K562 (cell line): Measurements from ENCODE around the gene B3GALT6. TPM values are rescaled to one million over a fixed set of nuclear protein-coding genes. Genes with fewer than 3 reads are reported as not detected.

Source experiments
- ATAC-seq: fragments of 200-7000 bp; cut with Tn5 transposase; 3 replicates; pipeline ENCODE4 v1.9.1; 2020; ENCODE audit warnings: moderate library complexity
- BruUV-seq: library from RNA; stranded (reverse); fragments of 400-500 nt; replicated peaks from 2 replicates; lab custom pipeline; 2021; lab: Mats Ljungman, UMichigan
- CTCF ChIA-PET: fragments of 300-600 bp; formaldehyde crosslinking; extraction: SDS; loops from one replicate; lab custom pipeline; 2021; ENCODE audit warnings: low intra/inter-chr PET ratio; lab: Yijun Ruan, JAX
- POLR2A ChIA-PET: fragments of 300-600, 350-650 bp; sonication (Branson Sonifier 250); formaldehyde crosslinking; extraction: SDS; loops from one replicate; lab custom pipeline; 2021; ENCODE audit warnings: antibody characterized with exemption, inconsistent platforms; lab: Yijun Ruan, JAX
- DNase-seq, 4 experiments: peaks; one replicate each; pipeline versions ENCODE4 v3.0.0 to v3.0.0-alpha.2; 2011 to 2018; ENCODE audit warnings: low spot score in 3 of 4, mixed read lengths in 3 of 4; ENCODE audit errors: extremely low read depth in 1 of 4
- FAIRE-seq: peaks from 2 replicates; lab custom pipeline; 2011; peaks lifted over from hg19 to GRCh38; lab: Jason Lieb, UNC
- H2AFZ ChIP-seq: 2 replicates; pipeline ENCODE4 v1.6.0; 2011; ENCODE audit warnings: low read depth, low read length, control low read depth, inconsistent platforms
- H3K27ac ChIP-seq: fragments of 200-600 bp; 3 replicates; pipeline ENCODE4 v1.8.0; 2011; ENCODE audit warnings: low read depth, mild to moderate bottlenecking, control low read depth, inconsistent platforms, low read length, moderate library complexity, mixed read lengths; ENCODE audit errors: extremely low read depth
- H3K27me3 ChIP-seq, 2 experiments: fragments of 300-600 bp in 1 of 2; 2 replicates in 1 of 2; 3 replicates in 1 of 2; pipeline versions ENCODE4 v1.6.0 to v1.8.0; 2011; ENCODE audit warnings: inconsistent platforms in 2 of 2, low read length in 2 of 2, mild to moderate bottlenecking in 1 of 2, mixed read lengths in 1 of 2, moderate library complexity in 1 of 2; ENCODE audit not compliant: control insufficient read depth in 2 of 2, insufficient read depth in 2 of 2
- H3K36me3 ChIP-seq: fragments of 300-600 bp; 3 replicates; pipeline ENCODE4 v1.8.0; 2011; ENCODE audit warnings: mild to moderate bottlenecking, low read length, inconsistent platforms; ENCODE audit not compliant: control insufficient read depth, insufficient read depth
- H3K4me1 ChIP-seq, 2 experiments: fragments of 200-600 bp in 1 of 2; replicated peaks in 1 of 2; 2 replicates in 1 of 2; 3 replicates in 1 of 2; pipeline versions ENCODE4 v1.5.1 to v1.8.0; 2011; ENCODE audit warnings: inconsistent platforms in 2 of 2, low read length in 2 of 2, mild to moderate bottlenecking in 1 of 2, mixed read lengths in 1 of 2, moderate library complexity in 1 of 2; ENCODE audit not compliant: control insufficient read depth in 2 of 2, insufficient read depth in 2 of 2
- H3K4me2 ChIP-seq: 2 replicates; pipeline ENCODE4 v1.6.1; 2011; ENCODE audit warnings: low read length, control low read depth, inconsistent platforms, mixed read lengths; ENCODE audit not compliant: insufficient read depth
- H3K4me3 ChIP-seq: fragments of 200-600 bp; sonication (generic), shearing (Covaris generic); 2 replicates; pipeline ENCODE4 v1.5.1; 2016; ENCODE audit warnings: control low read depth, inconsistent platforms
- H3K79me2 ChIP-seq: fragments of 200-600 bp; 3 replicates; pipeline ENCODE4 v1.8.0; 2011; ENCODE audit warnings: low read length, inconsistent platforms; ENCODE audit not compliant: control insufficient read depth, insufficient read depth
- H3K9ac ChIP-seq, 2 experiments: 2 replicates each; pipeline versions ENCODE4 v1.6.0 to v1.6.1; 2011; ENCODE audit warnings: low read depth in 2 of 2, low read length in 2 of 2, control low read depth in 1 of 2, inconsistent platforms in 1 of 2, mild to moderate bottlenecking in 1 of 2, mixed read lengths in 1 of 2; ENCODE audit not compliant: insufficient read depth in 1 of 2
- H3K9me1 ChIP-seq: one replicate; pipeline ENCODE4 v1.6.0; 2011; ENCODE audit warnings: inconsistent platforms, mild to moderate bottlenecking, low read length, moderate library complexity; ENCODE audit not compliant: control insufficient read depth, insufficient read depth
- H3K9me3 ChIP-seq: replicated peaks from 2 replicates; pipeline ENCODE4 v1.5.1; 2011; ENCODE audit warnings: low read depth, low read length, inconsistent platforms; ENCODE audit not compliant: control insufficient read depth, insufficient read depth
- H4K20me1 ChIP-seq: replicated peaks from 2 replicates; pipeline ENCODE4 v1.6.1; 2011; ENCODE audit warnings: low read length, inconsistent platforms, mixed read lengths; ENCODE audit not compliant: control insufficient read depth, insufficient read depth
- ADNP ChIP-seq: fragments of 200-800 bp; sonication (Bioruptor generic); IDR thresholded peaks from 2 replicates; pipeline ENCODE4 v1.6.1; 2016; ENCODE audit warnings: missing genetic modification characterization, missing compliant biosample characterization
- E2F3 ChIP-seq: fragments of 250-450 bp; sonication (Bioruptor Pico); IDR thresholded peaks from 2 replicates; pipeline ENCODE4 v1.4.0; 2020; ENCODE audit warnings: mild to moderate bottlenecking
- ETV6 ChIP-seq, 3 experiments: fragments of 150-350 bp in 1 of 3; sonication (generic) in 1 of 3; formaldehyde crosslinking in 1 of 3; IDR thresholded peaks; 2 replicates each; pipeline versions ENCODE4 v1.6.1 to v1.8.0; 2014 to 2022; ENCODE audit warnings: borderline replicate concordance in 2 of 3, low read depth in 2 of 3, antibody characterized with exemption in 1 of 3, low read length in 1 of 3, mild to moderate bottlenecking in 1 of 3, missing genetic modification reagents in 1 of 3
- HMGXB4 ChIP-seq: sonication (generic); formaldehyde crosslinking; IDR thresholded peaks from 2 replicates; pipeline ENCODE4 v1.8.1; 2023; ENCODE audit warnings: mild to moderate bottlenecking, missing genetic modification reagents
- HNRNPH1 ChIP-seq: fragments of 200-400 bp; formaldehyde crosslinking; optimal IDR thresholded peaks from 2 replicates; pipeline ENCODE3; 2017; ENCODE audit warnings: low read depth, mild to moderate bottlenecking, low read length, moderate library complexity
- KDM4B ChIP-seq, 2 experiments: fragments of 450-650 bp in 1 of 2; sonication (generic) in 1 of 2; IDR thresholded peaks; 2 replicates each; pipeline ENCODE4 v1.6.1; 2016 to 2017; ENCODE audit warnings: borderline replicate concordance in 2 of 2, antibody characterized with exemption in 1 of 2, low read depth in 1 of 2, mild to moderate bottlenecking in 1 of 2
- L3MBTL2 ChIP-seq: fragments of 450-650 bp; IDR thresholded peaks from 2 replicates; pipeline ENCODE4 v1.6.1; 2016; ENCODE audit warnings: mild to moderate bottlenecking, moderate library complexity
- MAZ ChIP-seq, 2 experiments: fragments of 450-650 bp in 1 of 2; sonication (generic) in 1 of 2; formaldehyde crosslinking; IDR thresholded peaks in 1 of 2; conservative IDR thresholded peaks in 1 of 2; 2 replicates each; pipeline versions ENCODE4 v1.4.0 to v1.5.0; 2020; ENCODE audit warnings: mild to moderate bottlenecking in 1 of 2, missing genetic modification reagents in 1 of 2
- MEIS2 ChIP-seq: fragments of 450-650 bp; IDR thresholded peaks from 2 replicates; pipeline ENCODE4 v1.6.1; 2014; ENCODE audit warnings: mild to moderate bottlenecking; ENCODE audit not compliant: partially characterized antibody
- MTA2 ChIP-seq: fragments of 450-650 bp; IDR thresholded peaks from 2 replicates; pipeline ENCODE4 v1.6.1; 2016; ENCODE audit warnings: low read depth
- NCOA2 ChIP-seq, 2 experiments: fragments of 450-650 bp; IDR thresholded peaks; 2 replicates each; pipeline ENCODE4 v1.6.1; 2018; ENCODE audit warnings: mild to moderate bottlenecking in 2 of 2, moderate library complexity in 1 of 2; ENCODE audit not compliant: partially characterized antibody in 2 of 2
- RBM14 ChIP-seq: fragments of 200-400 bp; formaldehyde crosslinking; IDR thresholded peaks from 2 replicates; pipeline ENCODE4 v1.6.1; 2018; ENCODE audit warnings: low read depth, mild to moderate bottlenecking, low read length, moderate library complexity, borderline replicate concordance; ENCODE audit not compliant: insufficient read depth
- SNIP1 ChIP-seq: fragments of 450-650 bp; IDR thresholded peaks from 2 replicates; pipeline ENCODE4 v1.7.1; 2017; ENCODE audit warnings: low read depth, mild to moderate bottlenecking
- SRSF3 ChIP-seq: fragments of 200-400 bp; formaldehyde crosslinking; IDR thresholded peaks from 2 replicates; pipeline ENCODE4 v1.6.1; 2016; ENCODE audit warnings: mild to moderate bottlenecking, low read length, moderate library complexity; ENCODE audit not compliant: insufficient read depth
- TCFL5 ChIP-seq: fragments of 250-450 bp; sonication (Bioruptor Pico); conservative IDR thresholded peaks from 2 replicates; pipeline ENCODE4 v1.6.1; 2021; ENCODE audit warnings: mild to moderate bottlenecking, moderate library complexity, matching md5 sums
- TEAD2 ChIP-seq: fragments of 450-650 bp; IDR thresholded peaks from 2 replicates; pipeline ENCODE4 v1.6.1; 2016; ENCODE audit warnings: missing genetic modification characterization, control low read depth, missing compliant biosample characterization
- ZFP1 ChIP-seq: fragments of 450-650 bp; formaldehyde crosslinking; IDR thresholded peaks from 2 replicates; pipeline ENCODE4 v1.4.0; 2020; ENCODE audit warnings: mild to moderate bottlenecking, mixed read lengths
- ZFP91 ChIP-seq: sonication (generic); formaldehyde crosslinking; IDR thresholded peaks from 2 replicates; pipeline ENCODE4 v1.8.0; 2022; ENCODE audit warnings: mild to moderate bottlenecking, missing genetic modification reagents
- WGBS: fragments of 100-300 bp; shearing (Covaris generic); methylation state at CpG from one replicate; pipeline ENCODE4 v1.1.6; 2016; ENCODE audit warnings: low coverage, mixed read lengths; ENCODE audit not compliant: insufficient coverage; ENCODE audit errors: missing lambda C conversion rate; 5-methylcytosine and 5-hydroxymethylcytosine counted together
- in situ Hi-C: fragments of 300-500 bp; cut with MboI; formaldehyde crosslinking; loops from 4 replicates; pipeline ENCODE4 v1.15.0; 2018; ENCODE audit warnings: inconsistent platforms, mixed read lengths
- intact Hi-C: fragments of 100-400 bp; cut with micrococcal nuclease; formaldehyde crosslinking; loops from 2 replicates; pipeline ENCODE4 v1.14.2; 2022
- polyA plus RNA-seq, 8 experiments: library from polyadenylated mRNA; depleted of rRNA in 4 of 8; stranded (reverse) in 5 of 8; unstranded in 3 of 8; fragments of >200 nt; fragmentation: Nextera tagmentation in 2 of 8; fragmentation: Illumina TruSeq in 1 of 8; extraction: Ambion mirVana in 2 of 8; extraction: Trizol in 1 of 8; gene quantifications; 2 replicates each; pipeline versions ENCODE4 v1.2.1 to v1.2.3, GENCODE V29; 2011 to 2014; ENCODE audit warnings: inconsistent platforms in 1 of 8, missing spikeins in 1 of 8
- total RNA-seq, 7 experiments: library from RNA; depleted of rRNA in 6 of 7; stranded (reverse); fragments of >200 nt in 6 of 7; fragmentation: Illumina TruSeq in 2 of 7; extraction: Trizol in 2 of 7; gene quantifications; 2 replicates each; pipeline versions ENCODE4 v1.2.1 to v1.2.3, GENCODE V29; 2011 to 2021; ENCODE audit warnings: low replicate concordance in 1 of 7

B3GALT6 gene
- total and polyA plus RNA-seq, 9 of the 15 experiments (the other 6 are each of a cell fraction or from before 2014, with no cell fraction given): 0.68 to 29.8 (median 9.9) TPM

GRCh38 chr1:1196431-1197187 is 35.4 kb upstream of the B3GALT6 start:
- 19% methylated on average over 13 of the region's 13 CpGs for WGBS
- DNase-seq (peak in 1 of 4 experiments; percentile 6), FAIRE-seq (no peak), ATAC-seq (no peak)
- Histone ChIP-seq H4K20me1 (no peaks in the 10 kb centered on the region), H3K9ac (no peak overlapping the region), H3K27me3 (no peaks in the 10 kb centered on the region; a peak in 2 of 5 replicates), H3K4me2 (no peak overlapping the region), H2AFZ (no peak overlapping the region), H3K9me3 (peaks cover 6% of the 10 kb centered on the region; the same call in 1 of the 2 replicates), H3K4me1 (peaks cover 0 to 48% of the 10 kb centered on the region in 2 experiments; a peak in 3 of 5 replicates), H3K36me3 (no peaks in the 10 kb centered on the region), H3K4me3 (no peak overlapping the region), H3K9me1 (no peaks in the 10 kb centered on the region), H3K27ac (no peak overlapping the region), H3K79me2 (no peaks in the 10 kb centered on the region)
- intact Hi-C loops (no loop called here), in situ Hi-C loops (no loop called here)
- CTCF ChIA-PET: no interaction called here
- TF ChIP-seq ETV6 (IDR thresholded peaks at IDR 0.05; ENCODE audit: borderline replicate concordance in 1 of 2, low read depth in 2 of 2, low read length in 1 of 2) (no peak), ETV6 (CRISPR knock-in tag; IDR thresholded peaks at IDR 0.05; ENCODE audit: borderline replicate concordance) (no peak), E2F3 (no peak), TCFL5 (no peak), KDM4B (IDR thresholded peaks at IDR 0.05; ENCODE audit: borderline replicate concordance in 2 of 2, low read depth in 1 of 2) (no peak), HMGXB4 (CRISPR knock-in tag) (no peak), ADNP (tag) (no peak), TEAD2 (tag) (no peak), ZFP91 (CRISPR knock-in tag) (no peak), L3MBTL2 (no peak), HNRNPH1 (no peak), MEIS2 (no peak), SRSF3 (no peak), MAZ (CRISPR knock-in tag; conservative IDR thresholded peaks at IDR 0.05 in 1 of 2, IDR thresholded peaks at IDR 0.05 in 1 of 2) (no peak), SNIP1 (no peak), NCOA2 (IDR thresholded peaks at IDR 0.05; ENCODE audit: partially characterized antibody in 2 of 2) (no peak), MTA2 (no peak), RBM14 (no peak), ZFP1 (CRISPR knock-in tag) (no peak)
- POLR2A ChIA-PET: interaction anchor here (1.2 kb wide), 1 partner anchor 8 kb away, joined by 4 read pairs; no protein-coding TSS in a partner anchor
- BruUV-seq: no TSS peak
